OCI-LY1 (cell line): ENCODE results near the gene INKA1.

ENCODE experiments used
- EZH2 ChIP-seq: fragments of 200-600 bp; sonication (generic), shearing (Covaris generic); IDR thresholded peaks from 2 replicates; pipeline ENCODE4 v1.8.0; 2017; ENCODE audit warnings: borderline replicate concordance, mixed run types, mild to moderate bottlenecking, antibody characterized with exemption, low read length, moderate library complexity, mixed read lengths
- TF ChIP-seq, protein P1 (sequence below): fragments of 200-600 bp; sonication (generic), shearing (Covaris generic); IDR thresholded peaks from 2 replicates; pipeline ENCODE4 v1.5.1; 2017; ENCODE audit warnings: mild to moderate bottlenecking, antibody characterized with exemption, low read length, moderate library complexity, mixed read lengths

- TF ChIP-seq, protein P1, sequence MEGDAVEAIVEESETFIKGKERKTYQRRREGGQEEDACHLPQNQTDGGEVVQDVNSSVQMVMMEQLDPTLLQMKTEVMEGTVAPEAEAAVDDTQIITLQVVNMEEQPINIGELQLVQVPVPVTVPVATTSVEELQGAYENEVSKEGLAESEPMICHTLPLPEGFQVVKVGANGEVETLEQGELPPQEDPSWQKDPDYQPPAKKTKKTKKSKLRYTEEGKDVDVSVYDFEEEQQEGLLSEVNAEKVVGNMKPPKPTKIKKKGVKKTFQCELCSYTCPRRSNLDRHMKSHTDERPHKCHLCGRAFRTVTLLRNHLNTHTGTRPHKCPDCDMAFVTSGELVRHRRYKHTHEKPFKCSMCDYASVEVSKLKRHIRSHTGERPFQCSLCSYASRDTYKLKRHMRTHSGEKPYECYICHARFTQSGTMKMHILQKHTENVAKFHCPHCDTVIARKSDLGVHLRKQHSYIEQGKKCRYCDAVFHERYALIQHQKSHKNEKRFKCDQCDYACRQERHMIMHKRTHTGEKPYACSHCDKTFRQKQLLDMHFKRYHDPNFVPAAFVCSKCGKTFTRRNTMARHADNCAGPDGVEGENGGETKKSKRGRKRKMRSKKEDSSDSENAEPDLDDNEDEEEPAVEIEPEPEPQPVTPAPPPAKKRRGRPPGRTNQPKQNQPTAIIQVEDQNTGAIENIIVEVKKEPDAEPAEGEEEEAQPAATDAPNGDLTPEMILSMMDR: peak; percentile 92
- no peak for TF ChIP-seq EZH2
Measured at GRCh38 chr3:49802719-49803464, at the start of gene INKA1.
